ENCODE measurements around the gene LRRC56. TPM values are rescaled to one million over a fixed set of nuclear protein-coding genes. Genes with fewer than 3 reads are reported as not detected.

The LRRC56 gene
- total and polyA plus RNA-seq, 2 experiments from 2014 or later = 0.73 to 0.87 TPM

GRCh38 chr11:573146-573759 lies 35.9 kb downstream of the LRRC56 start:
- Histone ChIP-seq H3K27me3 (ENCODE audit: insufficient read depth) (peaks cover 33% of the 10 kb centered on the region), H3K9me2 (ENCODE audit: insufficient read depth) (no peaks in the 10 kb centered on the region), H3F3A (replicated peaks; ENCODE audit: low read depth) (peaks cover 13% of the 10 kb centered on the region; the same call in 1 of the 2 replicates), H2AFZ (no peak overlapping the region), H3K4me1 (ENCODE audit: insufficient read depth) (peaks cover 21% of the 10 kb centered on the region), H3K4me3 (no peak overlapping the region), H3K4me2 (no peak overlapping the region), H3K27ac (ENCODE audit: low read depth) (no peak overlapping the region), H3K36me3 (ENCODE audit: insufficient read depth) (no peaks in the 10 kb centered on the region), H4K20me1 (replicated peaks; ENCODE audit: insufficient read depth) (peaks cover 14% of the 10 kb centered on the region), H3K79me2 (replicated peaks; ENCODE audit: insufficient read depth) (peaks cover 16% of the 10 kb centered on the region)
- Mint-ChIP-seq H3K9me3 (no peaks in the 10 kb centered on the region; the same call in 2 of the 3 replicates), H3K36me3 (ENCODE audit: low read depth) (no peaks in the 10 kb centered on the region; the same call in 2 of the 3 replicates), H3K4me1 (peaks cover 29% of the 10 kb centered on the region), H3K4me3 (no peak overlapping the region), H3K27me3 (ENCODE audit: insufficient read depth, low read depth, poor library complexity) (peaks cover 31% of the 10 kb centered on the region), H3K27ac (no peak overlapping the region)
- TF ChIP-seq JUNB (IDR thresholded peaks at IDR 0.05; ENCODE audit: unreplicated experiment) = no peak
- TF ChIP-seq POLR2AphosphoS5 (IDR thresholded peaks at IDR 0.05; ENCODE audit: low read depth) = no peak
- TF ChIP-seq, protein P1, sequence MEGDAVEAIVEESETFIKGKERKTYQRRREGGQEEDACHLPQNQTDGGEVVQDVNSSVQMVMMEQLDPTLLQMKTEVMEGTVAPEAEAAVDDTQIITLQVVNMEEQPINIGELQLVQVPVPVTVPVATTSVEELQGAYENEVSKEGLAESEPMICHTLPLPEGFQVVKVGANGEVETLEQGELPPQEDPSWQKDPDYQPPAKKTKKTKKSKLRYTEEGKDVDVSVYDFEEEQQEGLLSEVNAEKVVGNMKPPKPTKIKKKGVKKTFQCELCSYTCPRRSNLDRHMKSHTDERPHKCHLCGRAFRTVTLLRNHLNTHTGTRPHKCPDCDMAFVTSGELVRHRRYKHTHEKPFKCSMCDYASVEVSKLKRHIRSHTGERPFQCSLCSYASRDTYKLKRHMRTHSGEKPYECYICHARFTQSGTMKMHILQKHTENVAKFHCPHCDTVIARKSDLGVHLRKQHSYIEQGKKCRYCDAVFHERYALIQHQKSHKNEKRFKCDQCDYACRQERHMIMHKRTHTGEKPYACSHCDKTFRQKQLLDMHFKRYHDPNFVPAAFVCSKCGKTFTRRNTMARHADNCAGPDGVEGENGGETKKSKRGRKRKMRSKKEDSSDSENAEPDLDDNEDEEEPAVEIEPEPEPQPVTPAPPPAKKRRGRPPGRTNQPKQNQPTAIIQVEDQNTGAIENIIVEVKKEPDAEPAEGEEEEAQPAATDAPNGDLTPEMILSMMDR (conservative IDR thresholded peaks at IDR 0.05; ENCODE audit: low read depth in 2 of 2) = no peak
- TF ChIP-seq, protein P2, sequence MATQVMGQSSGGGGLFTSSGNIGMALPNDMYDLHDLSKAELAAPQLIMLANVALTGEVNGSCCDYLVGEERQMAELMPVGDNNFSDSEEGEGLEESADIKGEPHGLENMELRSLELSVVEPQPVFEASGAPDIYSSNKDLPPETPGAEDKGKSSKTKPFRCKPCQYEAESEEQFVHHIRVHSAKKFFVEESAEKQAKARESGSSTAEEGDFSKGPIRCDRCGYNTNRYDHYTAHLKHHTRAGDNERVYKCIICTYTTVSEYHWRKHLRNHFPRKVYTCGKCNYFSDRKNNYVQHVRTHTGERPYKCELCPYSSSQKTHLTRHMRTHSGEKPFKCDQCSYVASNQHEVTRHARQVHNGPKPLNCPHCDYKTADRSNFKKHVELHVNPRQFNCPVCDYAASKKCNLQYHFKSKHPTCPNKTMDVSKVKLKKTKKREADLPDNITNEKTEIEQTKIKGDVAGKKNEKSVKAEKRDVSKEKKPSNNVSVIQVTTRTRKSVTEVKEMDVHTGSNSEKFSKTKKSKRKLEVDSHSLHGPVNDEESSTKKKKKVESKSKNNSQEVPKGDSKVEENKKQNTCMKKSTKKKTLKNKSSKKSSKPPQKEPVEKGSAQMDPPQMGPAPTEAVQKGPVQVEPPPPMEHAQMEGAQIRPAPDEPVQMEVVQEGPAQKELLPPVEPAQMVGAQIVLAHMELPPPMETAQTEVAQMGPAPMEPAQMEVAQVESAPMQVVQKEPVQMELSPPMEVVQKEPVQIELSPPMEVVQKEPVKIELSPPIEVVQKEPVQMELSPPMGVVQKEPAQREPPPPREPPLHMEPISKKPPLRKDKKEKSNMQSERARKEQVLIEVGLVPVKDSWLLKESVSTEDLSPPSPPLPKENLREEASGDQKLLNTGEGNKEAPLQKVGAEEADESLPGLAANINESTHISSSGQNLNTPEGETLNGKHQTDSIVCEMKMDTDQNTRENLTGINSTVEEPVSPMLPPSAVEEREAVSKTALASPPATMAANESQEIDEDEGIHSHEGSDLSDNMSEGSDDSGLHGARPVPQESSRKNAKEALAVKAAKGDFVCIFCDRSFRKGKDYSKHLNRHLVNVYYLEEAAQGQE (IDR thresholded peaks at IDR 0.05; ENCODE audit: unreplicated experiment) = no peak
- TF ChIP-seq ETS1 (IDR thresholded peaks at IDR 0.05) = no peak
- no peak for TF ChIP-seq ZNF114 (CRISPR knock-in tag; IDR thresholded peaks at IDR 0.05)
- TF ChIP-seq CREB1 (CRISPR knock-in tag; IDR thresholded peaks at IDR 0.05; ENCODE audit: low read depth) = no peak
- no peak for TF ChIP-seq NANOG (IDR thresholded peaks at IDR 0.05; ENCODE audit: borderline replicate concordance)
- TF ChIP-seq EZH2phosphoT487 (IDR thresholded peaks at IDR 0.05; ENCODE audit: unreplicated experiment) = no peak
- no peak for TF ChIP-seq ZNF331 (CRISPR knock-in tag; IDR thresholded peaks at IDR 0.05; ENCODE audit: low read depth)
- TF ChIP-seq EZH2 (IDR thresholded peaks at IDR 0.05; ENCODE audit: low read depth, unreplicated experiment) = no peak
- TF ChIP-seq STAT1 (IDR thresholded peaks at IDR 0.05; ENCODE audit: unreplicated experiment) = no peak
- TF ChIP-seq, protein P3, sequence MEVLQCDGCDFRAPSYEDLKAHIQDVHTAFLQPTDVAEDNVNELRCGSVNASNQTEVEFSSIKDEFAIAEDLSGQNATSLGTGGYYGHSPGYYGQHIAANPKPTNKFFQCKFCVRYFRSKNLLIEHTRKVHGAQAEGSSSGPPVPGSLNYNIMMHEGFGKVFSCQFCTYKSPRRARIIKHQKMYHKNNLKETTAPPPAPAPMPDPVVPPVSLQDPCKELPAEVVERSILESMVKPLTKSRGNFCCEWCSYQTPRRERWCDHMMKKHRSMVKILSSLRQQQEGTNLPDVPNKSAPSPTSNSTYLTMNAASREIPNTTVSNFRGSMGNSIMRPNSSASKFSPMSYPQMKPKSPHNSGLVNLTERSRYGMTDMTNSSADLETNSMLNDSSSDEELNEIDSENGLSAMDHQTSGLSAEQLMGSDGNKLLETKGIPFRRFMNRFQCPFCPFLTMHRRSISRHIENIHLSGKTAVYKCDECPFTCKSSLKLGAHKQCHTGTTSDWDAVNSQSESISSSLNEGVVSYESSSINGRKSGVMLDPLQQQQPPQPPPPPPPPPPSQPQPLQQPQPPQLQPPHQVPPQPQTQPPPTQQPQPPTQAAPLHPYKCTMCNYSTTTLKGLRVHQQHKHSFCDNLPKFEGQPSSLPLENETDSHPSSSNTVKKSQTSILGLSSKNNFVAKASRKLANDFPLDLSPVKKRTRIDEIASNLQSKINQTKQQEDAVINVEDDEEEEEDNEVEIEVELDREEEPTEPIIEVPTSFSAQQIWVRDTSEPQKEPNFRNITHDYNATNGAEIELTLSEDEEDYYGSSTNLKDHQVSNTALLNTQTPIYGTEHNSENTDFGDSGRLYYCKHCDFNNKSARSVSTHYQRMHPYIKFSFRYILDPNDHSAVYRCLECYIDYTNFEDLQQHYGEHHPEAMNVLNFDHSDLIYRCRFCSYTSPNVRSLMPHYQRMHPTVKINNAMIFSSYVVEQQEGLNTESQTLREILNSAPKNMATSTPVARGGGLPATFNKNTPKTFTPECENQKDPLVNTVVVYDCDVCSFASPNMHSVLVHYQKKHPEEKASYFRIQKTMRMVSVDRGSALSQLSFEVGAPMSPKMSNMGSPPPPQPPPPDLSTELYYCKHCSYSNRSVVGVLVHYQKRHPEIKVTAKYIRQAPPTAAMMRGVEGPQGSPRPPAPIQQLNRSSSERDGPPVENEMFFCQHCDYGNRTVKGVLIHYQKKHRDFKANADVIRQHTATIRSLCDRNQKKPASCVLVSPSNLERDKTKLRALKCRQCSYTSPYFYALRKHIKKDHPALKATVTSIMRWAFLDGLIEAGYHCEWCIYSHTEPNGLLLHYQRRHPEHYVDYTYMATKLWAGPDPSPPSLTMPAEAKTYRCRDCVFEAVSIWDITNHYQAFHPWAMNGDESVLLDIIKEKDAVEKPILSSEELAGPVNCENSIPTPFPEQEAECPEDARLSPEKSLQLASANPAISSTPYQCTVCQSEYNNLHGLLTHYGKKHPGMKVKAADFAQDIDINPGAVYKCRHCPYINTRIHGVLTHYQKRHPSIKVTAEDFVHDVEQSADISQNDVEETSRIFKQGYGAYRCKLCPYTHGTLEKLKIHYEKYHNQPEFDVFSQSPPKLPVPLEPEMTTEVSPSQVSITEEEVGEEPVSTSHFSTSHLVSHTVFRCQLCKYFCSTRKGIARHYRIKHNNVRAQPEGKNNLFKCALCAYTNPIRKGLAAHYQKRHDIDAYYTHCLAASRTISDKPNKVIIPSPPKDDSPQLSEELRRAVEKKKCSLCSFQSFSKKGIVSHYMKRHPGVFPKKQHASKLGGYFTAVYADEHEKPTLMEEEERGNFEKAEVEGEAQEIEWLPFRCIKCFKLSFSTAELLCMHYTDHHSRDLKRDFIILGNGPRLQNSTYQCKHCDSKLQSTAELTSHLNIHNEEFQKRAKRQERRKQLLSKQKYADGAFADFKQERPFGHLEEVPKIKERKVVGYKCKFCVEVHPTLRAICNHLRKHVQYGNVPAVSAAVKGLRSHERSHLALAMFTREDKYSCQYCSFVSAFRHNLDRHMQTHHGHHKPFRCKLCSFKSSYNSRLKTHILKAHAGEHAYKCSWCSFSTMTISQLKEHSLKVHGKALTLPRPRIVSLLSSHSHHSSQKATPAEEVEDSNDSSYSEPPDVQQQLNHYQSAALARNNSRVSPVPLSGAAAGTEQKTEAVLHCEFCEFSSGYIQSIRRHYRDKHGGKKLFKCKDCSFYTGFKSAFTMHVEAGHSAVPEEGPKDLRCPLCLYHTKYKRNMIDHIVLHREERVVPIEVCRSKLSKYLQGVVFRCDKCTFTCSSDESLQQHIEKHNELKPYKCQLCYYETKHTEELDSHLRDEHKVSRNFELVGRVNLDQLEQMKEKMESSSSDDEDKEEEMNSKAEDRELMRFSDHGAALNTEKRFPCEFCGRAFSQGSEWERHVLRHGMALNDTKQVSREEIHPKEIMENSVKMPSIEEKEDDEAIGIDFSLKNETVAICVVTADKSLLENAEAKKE (CRISPR knock-in tag; IDR thresholded peaks at IDR 0.05) = no peak
- ATAC-seq (no peak), DNase-seq (ENCODE audit: low spot score) (no peak)

Data from GM23338 (cell line).